A673 (cell line): Measurements from ENCODE around the gene FXYD3.

Experiments
- EZH2 ChIP-seq: fragments of 200-600 bp; sonication (generic); IDR thresholded peaks from 2 replicates; pipeline ENCODE4 v1.6.1; 2017; ENCODE audit warnings: borderline replicate concordance, low read depth, mild to moderate bottlenecking, mixed read lengths, antibody characterized with exemption, low read length; ENCODE audit not compliant: poor library complexity, severe bottlenecking
- TF ChIP-seq, protein P1 (sequence below): fragments of 300-800, 200-600 bp; sonication (generic); conservative IDR thresholded peaks from 2 replicates; pipeline ENCODE4 v1.5.1; 2017; ENCODE audit warnings: low read depth, mild to moderate bottlenecking, antibody characterized with exemption, low read length, moderate library complexity, mixed read lengths

DNA sequence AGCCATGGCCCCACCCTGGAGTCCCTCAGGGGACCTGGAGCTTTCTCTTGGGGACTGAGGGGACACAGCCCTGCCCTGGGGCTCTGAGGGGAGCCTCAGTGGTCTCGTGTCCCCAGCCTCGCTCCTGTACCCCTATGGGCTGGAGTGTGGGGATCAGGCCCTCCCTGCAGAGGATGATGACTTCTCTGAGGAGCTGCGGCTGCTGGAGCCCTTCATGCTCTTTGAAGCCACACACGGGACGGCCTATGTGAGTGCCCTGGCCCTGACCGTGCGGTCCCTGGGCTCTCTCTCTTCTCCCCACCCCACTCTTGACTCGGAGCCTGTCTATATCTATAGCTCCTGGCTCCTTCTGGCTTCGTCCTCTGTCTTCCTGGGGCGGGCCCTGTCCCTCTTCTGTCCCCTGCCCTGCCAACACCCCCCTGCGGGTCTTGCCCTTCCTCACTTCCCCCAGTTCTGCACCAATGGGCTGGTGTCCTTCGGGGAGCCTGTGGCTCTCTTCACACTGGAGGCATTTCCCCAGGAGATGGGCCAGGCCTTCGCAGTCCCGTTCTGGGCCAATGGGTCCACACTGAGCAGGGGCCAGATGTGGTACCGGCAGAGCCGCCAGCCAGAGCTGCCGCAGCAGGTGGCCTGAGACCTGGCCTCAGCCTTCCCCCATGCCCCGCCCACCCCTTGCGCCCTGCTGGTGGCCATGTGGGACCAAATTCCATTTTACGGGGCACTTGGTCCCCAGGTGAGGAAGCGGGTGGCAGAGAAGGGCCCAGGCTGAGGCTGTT is 41.0 kb upstream of the FXYD3 start:
- TF ChIP-seq, protein P1, sequence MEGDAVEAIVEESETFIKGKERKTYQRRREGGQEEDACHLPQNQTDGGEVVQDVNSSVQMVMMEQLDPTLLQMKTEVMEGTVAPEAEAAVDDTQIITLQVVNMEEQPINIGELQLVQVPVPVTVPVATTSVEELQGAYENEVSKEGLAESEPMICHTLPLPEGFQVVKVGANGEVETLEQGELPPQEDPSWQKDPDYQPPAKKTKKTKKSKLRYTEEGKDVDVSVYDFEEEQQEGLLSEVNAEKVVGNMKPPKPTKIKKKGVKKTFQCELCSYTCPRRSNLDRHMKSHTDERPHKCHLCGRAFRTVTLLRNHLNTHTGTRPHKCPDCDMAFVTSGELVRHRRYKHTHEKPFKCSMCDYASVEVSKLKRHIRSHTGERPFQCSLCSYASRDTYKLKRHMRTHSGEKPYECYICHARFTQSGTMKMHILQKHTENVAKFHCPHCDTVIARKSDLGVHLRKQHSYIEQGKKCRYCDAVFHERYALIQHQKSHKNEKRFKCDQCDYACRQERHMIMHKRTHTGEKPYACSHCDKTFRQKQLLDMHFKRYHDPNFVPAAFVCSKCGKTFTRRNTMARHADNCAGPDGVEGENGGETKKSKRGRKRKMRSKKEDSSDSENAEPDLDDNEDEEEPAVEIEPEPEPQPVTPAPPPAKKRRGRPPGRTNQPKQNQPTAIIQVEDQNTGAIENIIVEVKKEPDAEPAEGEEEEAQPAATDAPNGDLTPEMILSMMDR, result no peak
- no peak for TF ChIP-seq EZH2
